DMS 273 treated with DMSO at 0.1 percent for 48 hours (cell line): ENCODE measurements around the gene MAK.
"Not testable (repeated sequence)": the region's sequence is repeated elsewhere in the genome, so short reads cannot be mapped to it uniquely, and the experiment has no call there.

Source experiments
- DNase-seq: peaks from one replicate; lab custom pipeline; 2025; lab: John Stamatoyannopoulos, UW

MAK gene

DNA sequence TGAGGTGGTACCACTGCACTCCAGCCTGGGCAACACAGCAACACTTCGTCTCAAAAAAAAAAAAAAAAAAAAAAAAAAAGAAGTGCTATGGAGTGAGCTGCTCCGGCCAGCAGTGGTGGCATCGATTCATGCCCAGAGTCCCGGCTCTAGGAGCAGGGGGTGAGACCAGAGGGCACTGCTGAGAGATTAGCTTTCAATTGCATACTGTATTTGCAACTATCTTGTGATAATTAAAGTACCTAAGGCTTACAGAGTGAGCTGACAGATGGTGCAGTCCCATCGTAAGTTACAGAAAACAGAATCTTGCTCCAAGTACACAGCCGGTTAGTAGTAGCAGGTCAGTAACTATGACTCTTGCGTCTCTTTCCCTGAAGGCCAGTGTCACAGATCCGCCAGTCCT, 59.3 kb downstream of the MAK start:
- no peak for DNase-seq

DNA sequence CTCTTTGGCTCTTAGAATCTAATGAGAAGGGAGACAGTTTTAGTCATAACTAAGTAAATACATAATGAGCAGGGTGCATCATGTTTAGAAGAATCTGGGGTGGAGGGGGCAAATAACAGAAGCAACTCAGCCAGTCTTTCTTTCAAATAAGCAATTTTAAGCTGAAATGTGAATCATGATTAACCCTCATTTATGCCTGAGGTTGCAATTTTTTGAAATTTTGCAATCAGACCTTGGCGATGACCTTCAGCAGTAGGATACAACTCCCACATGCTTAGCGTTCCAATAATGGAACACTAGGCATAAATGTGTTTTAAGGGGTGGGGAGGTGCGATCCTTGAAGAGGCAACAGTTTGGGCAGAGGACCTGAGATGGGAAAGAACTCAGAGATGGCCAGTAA, 60.1 kb downstream of the MAK start:
- no peak for DNase-seq

DNA sequence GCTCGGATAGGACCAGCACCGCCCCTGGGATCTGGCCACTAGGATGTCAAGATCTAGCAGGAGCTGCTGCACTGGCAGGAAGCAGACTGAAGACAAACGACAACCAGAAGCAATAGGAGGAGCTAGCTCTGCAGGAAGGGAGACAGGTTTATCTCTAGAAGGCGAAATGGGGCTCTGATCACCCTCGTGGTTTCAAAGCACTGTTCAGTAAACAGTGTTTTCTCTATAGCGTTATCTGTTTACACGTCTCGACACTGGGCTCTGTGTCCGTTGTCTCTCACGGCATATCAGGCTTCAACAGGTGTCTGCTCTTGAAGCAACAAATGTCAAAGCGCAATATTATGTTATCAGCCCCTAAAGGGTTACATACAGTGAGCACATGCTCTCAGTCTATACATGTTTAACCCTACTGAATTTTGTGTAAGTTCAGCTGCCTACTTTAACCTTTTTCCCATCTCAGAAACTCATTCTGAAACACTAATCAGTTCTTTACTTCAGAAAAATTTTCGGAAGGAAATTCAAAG, 66.9 kb downstream of the MAK start:
- DNase-seq = no peak

DNA sequence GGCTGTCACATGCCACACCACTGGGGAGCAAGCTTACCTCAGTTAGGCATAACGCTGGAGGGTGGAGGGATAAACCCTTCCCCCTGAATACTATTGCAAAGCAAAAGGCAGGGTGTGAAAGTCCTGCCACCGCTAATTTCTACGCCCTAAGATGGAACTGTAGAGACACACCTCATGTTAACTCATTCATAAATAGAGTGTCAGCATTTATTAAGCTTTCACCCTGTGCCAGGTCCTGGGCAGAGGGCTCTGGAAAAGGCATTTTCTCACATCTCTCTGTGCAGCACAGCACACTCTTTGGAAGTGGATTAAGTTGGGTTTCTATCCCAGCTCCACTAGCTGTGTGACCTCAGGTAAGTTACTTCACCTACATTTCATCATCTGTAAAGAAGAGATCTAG, 68.9 kb downstream of the MAK start:
- DNase-seq = no peak

DNA sequence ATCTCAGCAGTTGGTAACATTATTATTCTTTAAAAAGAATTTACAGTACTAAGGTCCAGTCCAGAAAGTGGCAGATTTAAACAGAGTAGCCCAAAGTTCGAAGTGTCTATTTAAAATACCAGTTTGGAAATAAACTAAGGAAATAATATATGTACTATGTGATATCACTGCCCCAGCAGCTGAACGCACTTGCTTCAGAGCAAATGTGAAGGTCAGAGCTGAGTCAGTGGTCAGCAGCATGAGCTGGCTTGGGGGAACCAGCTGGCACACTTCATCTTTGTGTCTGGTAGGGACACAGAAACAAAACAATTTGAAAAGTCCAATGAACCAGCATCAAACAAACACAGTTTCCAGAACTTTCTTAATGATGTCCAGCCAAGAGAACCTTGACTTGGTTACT, 75.3 kb downstream of the MAK start:
- DNase-seq = no peak

DNA sequence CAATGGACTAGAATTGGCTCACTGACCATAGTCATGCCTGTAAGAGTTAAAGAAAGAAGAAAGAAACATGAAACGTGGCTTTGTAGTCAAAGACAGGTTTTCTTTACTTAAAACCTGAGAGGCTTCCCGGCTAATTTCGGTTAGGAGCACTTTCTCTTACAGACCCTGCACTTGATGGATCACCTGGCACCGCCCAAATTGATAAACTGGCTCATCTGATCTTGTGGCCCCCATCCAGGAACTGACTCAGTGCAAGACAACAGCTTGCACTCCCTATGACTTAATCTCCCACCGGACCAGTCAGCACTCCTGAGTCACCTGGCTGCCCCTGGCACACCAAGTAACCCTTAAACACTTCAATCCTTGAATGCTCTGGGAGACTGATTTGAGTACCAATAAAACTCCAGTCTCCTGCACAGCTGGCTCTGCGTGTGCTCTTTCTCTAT, 78.4 kb downstream of the MAK start:
- DNase-seq = peak; percentile 38

DNA sequence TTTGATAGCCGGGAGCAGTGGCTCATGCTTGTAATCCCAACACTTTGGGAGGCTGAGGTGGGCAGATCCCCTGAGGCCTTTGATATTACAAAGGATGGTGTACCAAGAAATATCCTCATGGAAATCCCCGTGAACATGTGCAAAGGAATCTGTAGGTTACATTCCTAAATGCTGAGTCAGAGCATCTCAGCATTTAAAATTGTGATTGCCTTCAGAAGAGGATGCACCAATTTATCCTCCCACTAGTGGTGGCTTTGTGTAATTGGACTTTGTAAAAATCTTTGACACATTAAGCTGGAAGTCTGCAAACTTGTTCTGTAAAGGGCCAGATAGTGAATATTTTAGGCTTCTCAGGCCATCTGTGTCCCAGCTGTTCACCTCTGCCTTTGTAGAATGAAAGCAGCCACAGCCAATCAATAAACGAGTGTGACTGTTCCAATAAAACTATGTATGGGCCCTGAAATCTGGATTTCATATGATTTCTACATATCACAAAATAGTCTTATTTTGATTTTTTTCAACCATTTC, 79.0 kb downstream of the MAK start:
- peak; percentile 74 for DNase-seq

DNA sequence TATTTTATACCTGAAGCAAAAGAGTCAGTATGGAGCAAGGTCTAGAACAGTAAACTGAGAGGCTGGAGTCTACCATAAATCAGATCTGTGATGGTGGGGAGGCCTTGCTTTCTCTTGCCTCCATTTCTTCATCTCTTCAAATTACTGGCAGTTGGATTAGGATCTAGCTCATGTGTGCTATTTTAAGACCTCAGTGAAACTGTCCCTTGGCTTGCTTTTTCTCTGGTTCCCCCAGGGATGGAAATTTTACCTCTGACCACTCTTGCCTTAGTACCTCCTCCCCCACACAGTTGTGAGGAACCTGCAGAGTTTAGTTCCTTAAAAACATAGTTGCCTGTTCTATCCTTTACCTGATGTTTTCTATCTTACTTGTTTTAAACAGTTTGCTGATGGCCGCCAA, 82.3 kb downstream of the MAK start:
- DNase-seq = no peak

DNA sequence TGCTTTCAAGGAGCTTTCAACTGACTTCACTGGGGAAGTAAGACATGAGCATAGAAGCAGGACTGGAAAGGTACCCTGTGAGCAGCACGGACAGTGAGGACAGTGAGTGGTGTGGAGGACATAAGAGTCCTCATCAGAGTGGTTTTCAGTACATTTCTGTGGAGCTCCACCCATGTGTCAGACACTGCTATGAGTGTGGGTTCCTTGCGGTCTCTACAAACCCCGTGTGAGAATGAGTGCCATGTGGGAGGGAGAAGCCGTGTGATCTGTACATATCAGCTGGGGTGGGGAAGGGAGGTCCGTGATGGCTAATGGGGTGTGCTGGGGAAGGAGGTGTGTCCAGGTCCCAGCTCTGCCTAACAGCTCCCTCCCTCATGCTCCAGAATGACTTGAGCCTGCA, 86.6 kb downstream of the MAK start:
- not testable (repeated sequence) for DNase-seq

DNA sequence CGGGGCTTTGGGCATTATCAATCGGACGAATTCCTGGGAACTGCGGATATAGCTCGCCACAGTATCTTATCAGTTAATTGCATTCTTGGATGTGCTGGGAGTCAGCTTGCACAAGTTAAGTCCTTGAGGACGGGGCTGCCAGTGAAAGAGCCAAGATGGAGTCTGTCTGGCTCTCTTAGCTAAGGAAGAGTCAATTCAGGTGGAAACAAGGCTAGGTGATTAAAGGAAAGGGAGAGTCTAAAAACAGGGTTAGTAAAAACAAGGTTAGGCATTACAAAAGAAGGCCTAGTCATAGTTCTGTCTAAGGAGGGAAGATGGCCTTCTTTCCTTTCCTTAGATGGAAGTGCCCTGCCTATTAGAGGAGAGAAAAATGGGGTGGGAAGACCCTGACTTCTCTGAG, 87.8 kb downstream of the MAK start:
- not testable (repeated sequence) for DNase-seq

DNA sequence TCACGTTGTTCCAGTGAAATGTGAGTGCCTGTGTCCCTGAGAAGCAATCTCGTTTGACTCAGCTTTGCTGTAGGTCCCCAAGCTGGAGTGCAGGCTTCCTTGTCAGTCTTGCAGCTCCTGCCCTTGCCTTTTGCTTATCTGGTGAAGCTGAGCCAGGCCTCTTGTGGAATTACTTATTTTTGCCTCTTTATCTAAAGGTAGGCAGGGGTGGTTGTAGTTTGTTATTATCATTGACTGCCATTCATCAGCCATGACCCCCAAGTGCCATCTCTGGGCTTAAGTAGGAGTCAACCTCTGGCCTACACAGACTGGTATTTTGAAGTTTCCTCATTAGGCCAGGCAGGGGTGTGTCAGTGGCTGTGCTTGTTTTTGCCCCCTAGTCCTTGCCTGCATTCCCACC, 88.6 kb downstream of the MAK start:
- DNase-seq = no peak

DNA sequence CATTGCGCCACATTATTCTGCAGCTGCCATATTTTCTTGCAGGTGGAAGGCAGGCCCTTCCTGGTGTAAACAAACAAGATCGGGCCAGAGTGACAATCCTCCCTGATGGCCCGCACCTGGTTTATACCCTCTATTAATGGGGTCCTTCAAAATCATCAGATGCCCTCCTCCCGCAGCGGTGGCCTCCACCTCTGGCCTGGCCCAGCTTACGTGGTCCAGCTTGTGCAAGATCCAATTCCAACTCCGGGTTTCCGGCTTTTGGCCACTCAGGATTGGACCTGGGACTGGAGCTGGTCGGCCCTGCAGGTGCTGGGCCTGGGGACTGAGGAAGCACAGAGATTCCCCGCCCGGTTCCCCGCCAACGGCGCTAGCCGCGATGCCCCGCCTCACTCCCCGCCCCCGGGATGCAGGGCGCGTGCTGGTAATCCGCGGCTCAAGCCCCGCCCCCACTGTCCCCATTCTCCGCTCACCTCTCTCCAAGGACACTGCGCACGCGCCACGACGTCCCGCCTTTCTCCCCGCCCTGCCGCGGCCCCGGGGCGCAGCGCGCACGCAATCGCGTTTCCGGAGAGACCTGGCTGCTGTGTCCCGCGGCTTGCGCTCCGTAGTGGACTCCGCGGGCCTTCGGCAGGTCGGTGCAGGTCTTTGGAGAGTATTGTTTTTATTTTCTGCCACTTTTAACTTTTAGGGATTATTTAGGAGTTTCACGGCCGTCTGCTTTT, 90.9 kb downstream of the MAK start, which contains the start of gene TMEM14B:
Gene TMEM14B, plus strand, starts transcription at position 555 of the 722 bp plus-strand sequence. CDS start 1,441 bp downstream, outside the sequence.
- peak; percentile 92 for DNase-seq

DNA sequence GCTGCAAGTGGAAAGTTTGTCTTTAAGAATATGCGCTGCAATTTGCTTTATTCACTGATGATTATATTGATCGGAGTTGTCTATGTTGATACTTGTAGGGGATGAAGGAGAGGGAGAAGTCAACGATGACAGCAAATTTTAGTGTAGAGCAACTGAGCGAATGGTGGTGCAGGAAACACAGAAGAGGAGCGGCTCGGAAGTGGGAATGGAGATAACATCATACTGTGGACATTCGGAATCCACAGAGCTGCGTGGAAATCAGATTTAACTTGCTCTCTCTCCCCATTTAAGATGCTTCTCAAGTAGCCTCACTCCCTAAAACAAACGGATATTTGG, 91.5 kb downstream of the MAK start:
- DNase-seq = no peak

DNA sequence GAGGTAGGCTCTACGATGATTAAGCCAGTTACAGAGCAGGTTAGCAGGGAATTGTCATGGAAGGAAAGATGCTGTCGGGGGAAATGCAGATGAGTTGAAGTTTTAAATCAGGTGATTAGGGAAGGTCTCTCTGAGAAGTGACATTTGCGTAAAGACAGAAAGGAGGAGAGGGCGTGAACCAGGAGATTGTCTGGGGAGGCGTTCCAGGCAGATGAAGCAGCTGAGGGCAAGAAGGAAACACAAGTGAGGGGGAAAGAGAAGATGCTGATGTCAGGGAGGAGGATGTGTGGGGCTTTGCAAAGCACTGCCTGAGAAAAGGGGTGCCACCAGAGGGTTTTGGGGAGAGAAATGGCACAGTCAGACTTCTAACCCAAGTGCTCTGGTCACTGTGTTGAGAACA, 93.2 kb downstream of the MAK start:
- DNase-seq = no peak

DNA sequence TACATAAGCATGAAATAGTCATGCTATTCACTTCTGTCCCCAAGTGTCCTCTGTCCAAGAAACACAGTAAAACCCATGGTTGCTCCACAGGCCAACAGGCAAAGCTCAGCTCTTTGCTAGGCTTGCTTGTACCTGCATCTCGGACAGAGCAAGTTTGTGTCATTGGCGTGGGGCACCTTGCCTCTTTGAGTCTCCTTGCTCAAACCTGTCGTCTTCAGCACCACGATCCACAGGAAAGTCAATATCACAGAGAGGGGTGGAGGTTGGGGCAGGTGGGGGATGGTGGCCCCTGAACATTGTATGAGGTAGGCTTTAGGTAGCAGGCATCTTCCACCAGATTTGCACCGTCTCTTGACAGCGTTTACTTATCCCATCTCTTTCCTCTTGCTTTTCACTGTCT, 94.8 kb downstream of the MAK start:
- DNase-seq = no peak

DNA sequence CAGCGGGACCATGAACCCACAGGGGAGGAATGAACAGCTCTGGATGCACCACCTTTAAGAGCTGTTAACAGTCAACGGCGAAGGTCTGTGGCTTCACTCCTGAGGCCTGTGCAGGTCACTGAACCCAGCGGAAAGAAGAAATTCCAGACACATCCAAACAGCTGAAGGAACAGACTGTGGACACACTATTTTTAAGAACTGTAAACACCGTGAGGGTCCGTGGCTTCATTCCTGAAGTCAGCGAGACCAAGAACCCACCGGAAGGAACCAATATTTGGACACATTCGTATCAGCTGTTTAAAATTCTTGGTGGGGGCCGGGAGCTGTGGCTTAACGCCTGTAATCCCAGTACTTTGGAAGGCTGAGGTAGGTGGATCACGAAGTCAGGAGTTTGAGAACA, 96.1 kb downstream of the MAK start:
- DNase-seq = no peak

DNA sequence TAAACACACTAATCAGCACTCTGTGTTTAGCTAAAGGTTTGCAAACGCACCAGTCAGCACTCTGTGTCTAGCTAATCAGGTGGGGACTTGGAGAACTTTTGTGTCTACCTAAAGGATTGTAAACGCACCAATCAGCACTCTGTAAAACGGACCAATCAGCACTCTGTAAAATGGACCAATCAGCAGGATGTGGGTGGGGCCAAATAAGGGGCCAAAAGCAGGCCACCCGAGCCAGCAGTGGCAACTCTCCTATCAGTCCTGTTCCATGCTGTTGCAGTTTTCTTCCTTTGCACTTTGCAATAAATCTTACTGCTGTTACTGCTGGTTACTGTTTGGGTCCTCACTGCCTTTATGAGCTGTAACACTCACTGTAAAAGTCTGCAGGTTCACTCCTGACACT, 96.7 kb downstream of the MAK start:
- not testable (repeated sequence) for DNase-seq

DNA sequence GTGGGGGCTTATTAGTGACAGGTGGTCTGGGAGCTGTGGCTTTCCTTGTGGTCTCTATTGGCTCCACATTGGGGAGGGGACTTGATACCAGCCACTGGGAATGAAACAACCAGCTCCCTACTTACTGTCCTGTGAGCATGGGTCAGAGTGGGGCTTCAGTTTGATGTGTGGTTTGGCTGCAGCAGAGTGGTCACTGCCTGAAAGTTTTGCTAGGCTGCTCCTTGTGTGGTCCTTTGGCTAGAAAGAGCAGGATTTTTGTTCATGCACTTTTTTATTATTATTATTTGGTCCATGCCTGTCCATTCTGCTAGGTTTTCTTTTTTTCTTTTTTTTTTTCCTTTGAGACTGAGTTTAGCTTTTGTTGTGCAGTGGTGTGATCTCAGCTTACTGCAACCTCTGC, 98.3 kb downstream of the MAK start:
- no peak for DNase-seq

DNA sequence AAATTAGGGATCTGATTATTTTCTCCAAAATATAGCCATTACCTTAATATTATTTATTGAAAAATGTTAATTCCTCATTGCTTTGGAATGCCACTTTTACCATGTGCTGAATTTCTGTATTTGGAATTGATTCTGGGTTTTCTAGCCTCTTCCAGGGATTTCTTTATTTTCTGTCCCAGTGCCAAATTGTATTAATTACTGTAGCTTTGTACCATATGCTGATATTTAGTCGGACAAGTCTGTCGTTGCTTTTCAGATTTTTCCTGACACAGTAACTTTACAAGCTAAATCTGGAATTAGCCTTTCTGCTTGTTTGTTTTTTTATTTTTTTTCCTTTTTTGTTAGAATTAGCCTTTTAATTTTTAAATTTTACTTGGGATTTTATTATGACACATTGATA, 101.6 kb downstream of the MAK start:
- DNase-seq = peak; percentile 6

DNA sequence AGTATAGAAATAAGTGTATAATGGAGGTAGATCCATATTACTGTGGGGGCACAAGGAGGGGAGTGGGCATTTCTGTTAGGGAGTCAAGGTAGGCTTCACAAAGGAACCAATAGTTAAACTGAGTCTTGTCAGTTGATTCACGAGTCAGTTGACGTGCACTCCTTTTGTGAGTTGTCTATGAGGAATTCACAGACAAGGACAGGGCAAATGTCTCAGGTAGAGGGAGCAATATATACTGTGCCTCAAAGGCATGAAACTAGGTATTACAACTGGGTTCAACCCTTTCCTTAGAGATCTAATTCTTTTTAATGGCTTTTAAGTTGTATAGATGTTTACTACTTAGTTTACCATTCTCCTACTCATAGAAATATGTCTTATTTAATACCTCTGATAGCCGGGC, 104.5 kb downstream of the MAK start:
- no peak for DNase-seq

DNA sequence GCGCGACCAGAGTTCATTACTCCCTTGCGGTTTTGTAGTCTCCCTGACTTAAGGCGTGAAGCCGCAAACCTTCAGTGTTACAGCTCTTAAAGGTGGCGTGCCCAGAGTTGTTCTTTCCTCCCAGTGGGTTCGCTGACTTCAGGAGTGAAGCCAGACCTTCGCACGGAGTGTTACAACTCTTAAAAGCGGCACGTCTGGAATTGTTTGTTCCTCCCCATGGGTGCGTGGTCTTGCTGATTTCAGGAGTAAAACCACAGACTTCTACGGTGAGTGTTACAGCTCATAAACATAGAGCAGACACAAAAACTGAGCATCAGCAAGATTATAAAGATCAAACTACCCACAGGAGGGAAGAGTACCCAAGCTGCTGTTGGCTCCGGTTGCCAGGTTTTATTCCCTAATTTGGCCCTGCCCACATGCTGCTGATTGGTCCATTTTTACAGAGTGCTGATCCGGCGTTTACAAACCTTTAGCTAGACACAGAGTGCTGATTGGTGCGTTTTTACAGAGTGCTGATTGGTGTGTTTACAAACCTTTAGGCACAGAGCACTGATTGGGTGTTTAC, 105.1 kb downstream of the MAK start:
- DNase-seq = no peak

DNA sequence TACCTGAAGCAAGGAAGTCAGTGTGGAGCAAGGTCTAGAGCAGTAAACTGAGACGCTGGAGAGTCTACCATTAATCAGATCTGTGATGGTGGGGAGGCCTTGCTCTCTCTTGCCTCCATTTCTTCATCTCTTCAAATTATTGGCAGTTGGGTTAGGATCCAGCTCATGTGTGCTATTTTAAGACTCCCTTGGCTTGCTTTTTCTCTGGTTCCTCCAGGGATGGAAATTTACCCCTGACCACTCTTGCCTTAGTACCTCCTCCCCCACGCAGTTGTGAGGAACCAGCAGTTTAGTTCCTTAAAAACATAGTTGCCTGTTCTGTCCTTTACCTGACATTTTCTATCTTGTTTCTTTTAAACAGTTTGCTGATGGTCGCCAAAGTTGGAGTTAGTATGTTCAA, 108.1 kb downstream of the MAK start:
- no peak for DNase-seq

DNA sequence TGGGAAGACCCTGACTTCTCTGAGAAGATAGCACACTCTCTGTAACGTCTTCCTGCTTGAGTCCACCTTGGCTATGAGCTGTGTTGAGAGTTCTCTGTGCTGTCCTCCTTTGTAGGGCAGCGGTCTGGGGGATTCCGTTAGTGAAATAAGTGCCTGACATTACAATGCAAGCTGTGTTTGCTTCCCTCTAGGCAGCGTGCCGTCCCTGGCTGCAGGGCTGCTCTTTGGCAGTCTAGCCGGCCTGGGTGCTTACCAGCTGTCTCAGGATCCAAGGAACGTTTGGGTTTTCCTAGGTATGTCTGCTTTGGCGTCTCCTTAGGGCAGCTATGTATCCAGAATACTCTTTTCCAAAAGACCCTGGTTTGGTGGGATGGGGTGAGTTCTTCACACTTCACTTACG, 112.6 kb downstream of the MAK start:
- DNase-seq = no peak

DNA sequence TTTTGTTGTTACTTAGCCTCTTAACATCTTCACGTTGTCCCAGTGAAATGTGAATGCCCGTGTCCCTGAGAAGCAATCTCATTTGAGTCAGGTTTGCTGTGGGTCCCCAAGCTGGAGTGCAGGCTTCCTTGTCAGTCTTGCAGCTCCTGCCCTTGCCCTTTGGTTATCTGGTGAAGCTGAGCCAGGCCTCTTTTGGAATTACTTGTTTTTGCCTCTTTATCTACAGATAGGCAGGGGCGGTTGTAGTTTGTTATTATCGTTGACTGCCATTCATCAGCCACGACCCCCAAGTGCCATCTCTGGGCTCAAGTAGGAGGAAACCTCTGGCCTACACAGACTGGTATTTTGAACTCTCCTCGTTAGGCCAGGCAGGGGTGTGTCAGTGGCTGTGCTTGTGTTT, 113.3 kb downstream of the MAK start:
- DNase-seq = no peak
